ENCODE measurements around the gene PIP. TPM values are rescaled to one million over a fixed set of nuclear protein-coding genes. Genes with fewer than 3 reads are reported as not detected.
"Not testable (repeated sequence)": the region's sequence is repeated elsewhere in the genome, so short reads cannot be mapped to it uniquely, and the experiment has no call there.

PIP gene
- total RNA-seq, 4 donors from 2014 or later, result not detected

DNA sequence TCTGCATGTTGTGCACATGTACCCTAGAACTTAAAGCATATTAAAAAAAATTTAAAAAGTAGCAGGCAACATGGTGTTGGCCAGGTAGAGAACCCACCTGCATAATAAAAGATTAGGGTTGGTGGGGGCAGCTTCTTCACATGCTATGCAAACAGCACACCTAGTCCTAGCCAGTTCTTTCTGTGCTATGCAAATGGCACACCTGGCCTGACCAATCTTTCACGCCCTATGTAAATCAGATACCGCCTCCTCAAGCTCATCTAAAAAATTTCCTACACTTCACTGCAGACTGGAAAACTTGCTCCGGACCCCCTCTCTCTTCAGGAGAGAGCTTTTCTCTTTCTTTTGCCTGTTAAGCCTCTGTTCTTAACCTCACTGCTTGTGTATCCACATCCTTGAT lies 14.5 kb upstream of the PIP start:
- H3K4me3 ChIP-seq, result no peak overlapping the region
- TF ChIP-seq POLR2A (IDR thresholded peaks at IDR 0.05), result no peak
- TF ChIP-seq, protein P1, sequence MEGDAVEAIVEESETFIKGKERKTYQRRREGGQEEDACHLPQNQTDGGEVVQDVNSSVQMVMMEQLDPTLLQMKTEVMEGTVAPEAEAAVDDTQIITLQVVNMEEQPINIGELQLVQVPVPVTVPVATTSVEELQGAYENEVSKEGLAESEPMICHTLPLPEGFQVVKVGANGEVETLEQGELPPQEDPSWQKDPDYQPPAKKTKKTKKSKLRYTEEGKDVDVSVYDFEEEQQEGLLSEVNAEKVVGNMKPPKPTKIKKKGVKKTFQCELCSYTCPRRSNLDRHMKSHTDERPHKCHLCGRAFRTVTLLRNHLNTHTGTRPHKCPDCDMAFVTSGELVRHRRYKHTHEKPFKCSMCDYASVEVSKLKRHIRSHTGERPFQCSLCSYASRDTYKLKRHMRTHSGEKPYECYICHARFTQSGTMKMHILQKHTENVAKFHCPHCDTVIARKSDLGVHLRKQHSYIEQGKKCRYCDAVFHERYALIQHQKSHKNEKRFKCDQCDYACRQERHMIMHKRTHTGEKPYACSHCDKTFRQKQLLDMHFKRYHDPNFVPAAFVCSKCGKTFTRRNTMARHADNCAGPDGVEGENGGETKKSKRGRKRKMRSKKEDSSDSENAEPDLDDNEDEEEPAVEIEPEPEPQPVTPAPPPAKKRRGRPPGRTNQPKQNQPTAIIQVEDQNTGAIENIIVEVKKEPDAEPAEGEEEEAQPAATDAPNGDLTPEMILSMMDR (IDR thresholded peaks at IDR 0.05), result no peak
- no peak for DNase-seq
- H3K27ac ChIP-seq, result no peak overlapping the region
- H3K9me3 ChIP-seq, result no peaks in the 10 kb centered on the region
- H3K4me1 ChIP-seq, result no peaks in the 10 kb centered on the region
- no peaks in the 10 kb centered on the region for H3K27me3 ChIP-seq
- no peaks in the 10 kb centered on the region for H3K36me3 ChIP-seq

DNA sequence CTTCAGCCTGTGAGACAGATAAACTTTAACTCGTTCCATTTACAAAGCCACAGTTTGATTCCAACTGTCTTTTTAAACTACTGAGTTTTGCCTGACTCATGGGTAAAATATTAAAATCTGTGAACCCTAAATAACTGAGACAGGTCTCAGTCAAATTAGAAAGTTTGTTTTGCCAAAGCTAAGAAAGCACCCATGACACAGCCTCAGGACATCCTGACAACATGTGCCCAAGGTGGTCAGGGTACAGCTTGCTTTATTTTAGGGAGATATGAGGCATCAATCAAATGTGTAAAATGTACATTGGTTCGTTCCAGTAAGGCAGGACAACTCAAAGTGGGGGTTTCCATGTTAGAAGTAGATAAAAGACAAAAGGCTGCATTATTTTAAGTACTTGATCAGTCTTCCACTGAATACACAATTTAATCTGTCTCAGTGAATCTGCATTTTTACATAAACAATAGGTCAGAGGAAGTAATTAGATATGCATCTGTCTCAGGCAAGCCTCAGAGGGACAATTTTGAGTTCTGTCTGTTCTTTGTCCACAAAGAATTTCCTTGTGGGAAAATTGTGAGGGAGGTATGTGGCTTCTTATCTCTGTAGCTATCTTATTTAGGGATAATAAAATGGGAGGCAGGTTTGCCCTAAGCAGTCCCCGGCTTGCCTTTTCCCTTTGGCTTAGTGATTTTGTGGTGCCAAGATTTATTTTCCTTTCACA lies 11.0 kb upstream of the PIP start:
- Histone ChIP-seq H3K4me1 (no peaks in the 10 kb centered on the region), H3K9me3 (peaks cover 0 to 14% (median 0%) of the 10 kb centered on the region in 4 donors), H3K36me3 (no peaks in the 10 kb centered on the region), H3K27me3 (no peaks in the 10 kb centered on the region), H3K4me3 (no peak overlapping the region), H3K27ac (no peak overlapping the region)
- DNase-seq, result no peak
- TF ChIP-seq, protein P1 (IDR thresholded peaks at IDR 0.05), result no peak
- no peak for TF ChIP-seq POLR2A (IDR thresholded peaks at IDR 0.05)

DNA sequence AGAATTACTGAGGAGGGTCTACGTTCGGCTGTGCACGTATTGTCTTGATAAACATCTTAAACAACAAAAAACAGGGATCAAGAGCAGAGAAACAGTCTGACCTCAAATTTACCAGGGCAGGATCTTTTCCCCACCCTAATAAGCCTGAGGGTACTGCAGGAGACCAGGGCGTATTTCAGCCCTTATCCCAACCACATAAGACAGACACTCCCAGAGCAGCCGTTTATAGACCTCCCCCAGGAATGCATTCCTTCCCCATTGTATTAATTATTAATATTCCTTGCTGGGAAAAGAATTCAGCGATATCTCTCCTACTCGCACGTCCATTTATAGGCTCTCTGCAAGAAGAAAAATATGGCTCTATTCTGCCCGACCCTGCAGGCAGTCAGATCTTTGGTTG lies 8.6 kb upstream of the PIP start:
- H3K4me3 ChIP-seq, DNase-seq: not testable (repeated sequence)
- peaks cover 0 to 14% (median 0%) of the 10 kb centered on the region in 4 donors for H3K9me3 ChIP-seq

DNA sequence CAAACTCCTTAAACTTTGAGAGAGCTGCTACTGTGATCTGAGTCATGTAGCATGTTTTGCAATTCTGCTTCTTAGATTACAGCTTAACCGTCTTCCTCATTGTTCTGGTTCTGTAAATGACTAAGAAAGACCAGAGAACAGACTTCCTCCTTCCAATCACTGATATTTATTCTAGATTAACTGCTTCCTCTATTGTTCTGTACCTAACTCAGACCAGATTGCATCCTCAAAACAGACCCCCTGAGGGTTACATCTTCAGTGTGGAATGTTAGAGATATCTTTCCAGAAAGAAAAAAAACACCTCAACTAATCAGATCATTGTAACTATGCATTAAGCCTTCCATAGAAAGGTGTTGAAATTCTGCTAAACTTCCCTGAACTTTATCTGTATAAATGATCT lies 5.7 kb upstream of the PIP start:
- Histone ChIP-seq H3K27ac (no peak overlapping the region), H3K4me3 (no peak overlapping the region), H3K27me3 (no peaks in the 10 kb centered on the region), H3K4me1 (no peaks in the 10 kb centered on the region), H3K9me3 (peaks cover 0 to 14% (median 0%) of the 10 kb centered on the region in 4 donors), H3K36me3 (no peaks in the 10 kb centered on the region)
- DNase-seq, result no peak
- TF ChIP-seq, protein P1 (IDR thresholded peaks at IDR 0.05), result no peak
- no peak for TF ChIP-seq POLR2A (IDR thresholded peaks at IDR 0.05)

More for the DNA sequence above, 8.6 kb upstream of the PIP start:
- not testable (repeated sequence) for H3K27me3 ChIP-seq, H3K4me1 ChIP-seq, H3K27ac ChIP-seq, H3K36me3 ChIP-seq

DNA sequence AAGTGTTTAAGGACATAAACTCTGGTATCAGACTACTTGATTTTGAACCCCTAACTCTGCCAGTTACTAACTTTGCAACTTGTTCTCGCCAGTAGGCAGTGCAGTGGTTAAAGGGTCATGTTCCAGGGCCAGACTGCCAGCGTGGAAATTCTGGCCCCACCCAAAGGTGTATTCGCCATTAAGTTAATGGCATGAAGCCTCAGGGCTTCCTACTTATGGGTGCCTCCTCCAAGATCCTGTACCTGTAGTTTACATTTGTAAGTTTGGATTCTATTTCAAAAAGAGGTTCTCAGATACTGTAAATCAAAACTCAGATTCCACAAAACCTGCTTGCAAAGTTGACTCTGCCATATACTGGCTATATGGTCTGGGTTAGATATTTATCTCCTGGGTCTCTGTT lies 2.8 kb upstream of the PIP start:
- Histone ChIP-seq H3K9me3 (peaks cover 0 to 5% (median 0%) of the 10 kb centered on the region in 4 donors), H3K27ac (no peak overlapping the region), H3K27me3 (no peaks in the 10 kb centered on the region), H3K36me3 (no peaks in the 10 kb centered on the region), H3K4me1 (no peaks in the 10 kb centered on the region), H3K4me3 (no peak overlapping the region)
- DNase-seq, result no peak
- no peak for TF ChIP-seq POLR2A (IDR thresholded peaks at IDR 0.05)

DNA sequence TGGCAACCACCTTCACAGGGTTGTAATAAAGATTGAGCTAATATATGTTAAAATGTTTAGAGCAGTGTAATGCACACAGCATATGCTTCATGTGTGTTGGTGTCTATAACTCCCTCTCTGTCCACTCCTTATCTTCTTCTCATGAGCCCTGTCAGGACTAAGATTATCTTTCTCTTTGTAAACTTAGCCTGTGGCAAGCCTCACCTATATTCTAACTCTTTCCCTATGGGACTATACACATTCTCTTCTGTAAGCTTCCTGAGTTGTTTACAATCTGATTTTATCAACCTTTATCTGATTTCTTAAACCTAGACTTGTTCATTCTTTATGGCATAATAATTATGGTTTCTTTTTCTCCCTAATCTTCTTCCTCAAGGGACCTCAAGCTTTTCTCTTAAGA lies 2.4 kb upstream of the PIP start:
- Histone ChIP-seq H3K27me3 (no peaks in the 10 kb centered on the region), H3K9me3 (peaks cover 0 to 5% (median 0%) of the 10 kb centered on the region in 4 donors), H3K4me3 (no peak overlapping the region), H3K36me3 (no peaks in the 10 kb centered on the region), H3K27ac (no peak overlapping the region), H3K4me1 (no peaks in the 10 kb centered on the region)
- no peak for TF ChIP-seq POLR2A (IDR thresholded peaks at IDR 0.05)
- TF ChIP-seq, protein P1 (IDR thresholded peaks at IDR 0.05), result no peak
- DNase-seq, result no peak

DNA sequence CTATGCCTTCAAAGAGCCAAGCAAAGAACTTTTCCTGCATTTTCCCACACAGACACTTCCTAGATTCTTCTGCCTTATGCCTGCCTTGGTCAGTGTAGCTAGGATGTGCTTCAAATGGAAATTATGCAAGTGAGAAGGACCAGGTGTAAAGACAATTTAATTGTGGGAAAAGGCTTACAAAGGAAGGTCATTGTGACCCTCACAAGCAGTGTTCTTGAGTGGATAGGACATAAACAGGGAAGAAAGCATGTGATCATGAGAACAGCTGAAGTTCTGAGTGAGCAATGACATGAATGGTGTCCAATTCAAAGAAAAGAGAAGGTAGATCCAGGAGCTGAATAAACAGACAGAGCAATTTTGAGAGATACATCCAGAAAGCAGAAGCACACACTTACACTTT lies 1.3 kb upstream of the PIP start:
- Histone ChIP-seq H3K4me1 (no peaks in the 10 kb centered on the region), H3K27ac (no peak overlapping the region), H3K27me3 (no peaks in the 10 kb centered on the region), H3K36me3 (no peaks in the 10 kb centered on the region), H3K9me3 (peaks cover 0 to 2% (median 0%) of the 10 kb centered on the region in 4 donors), H3K4me3 (no peak overlapping the region)
- TF ChIP-seq, protein P1 (IDR thresholded peaks at IDR 0.05), result no peak
- TF ChIP-seq POLR2A (IDR thresholded peaks at IDR 0.05), result no peak
- DNase-seq, result no peak

All from Peyer's patch (tissue), 4 donors.